HFFc6 (cell line): ENCODE results near the gene ACD. TPM values are rescaled to one million over a fixed set of nuclear protein-coding genes. Genes with fewer than 3 reads are reported as not detected.

Source experiments
- DNase-seq: peaks from one replicate; pipeline ENCODE4 v3.0.0-alpha.2; 2018
- H3K27ac Mint-ChIP-seq: 2 replicates; pipeline ENCODE4 v1.8.0; 2020; ENCODE audit warnings: mild to moderate bottlenecking, mixed read lengths
- H3K27me3 Mint-ChIP-seq: 2 replicates; pipeline ENCODE4 v1.8.0; 2021; ENCODE audit warnings: mild to moderate bottlenecking, moderate library complexity, mixed read lengths; ENCODE audit not compliant: insufficient read depth
- H3K36me3 Mint-ChIP-seq: 2 replicates; pipeline ENCODE4 v1.8.0; 2021; ENCODE audit warnings: low read depth, mixed read lengths
- H3K4me1 Mint-ChIP-seq: 2 replicates; pipeline ENCODE4 v1.8.0; 2020; ENCODE audit warnings: low read depth, mixed read lengths
- H3K4me3 Mint-ChIP-seq: 2 replicates; pipeline ENCODE4 v1.8.0; 2020; ENCODE audit warnings: mild to moderate bottlenecking, moderate library complexity, mixed read lengths
- H3K9me3 Mint-ChIP-seq: 2 replicates; pipeline ENCODE4 v1.8.0; 2020; ENCODE audit warnings: mild to moderate bottlenecking, mixed read lengths
- total RNA-seq, 6 experiments: library from RNA; stranded (reverse); fragmentation: NEBNext Ultra II Directional; extraction: Animal tissue kit (Norgen Biotek cat#: 25700); gene quantifications; 2 replicates in 1 of 6; 3 replicates in 5 of 6; pipeline ENCODE4 v1.2.3, GENCODE V29; 2021
- TF ChIP-seq, protein P1 (sequence below): fragments of 200-600 bp; sonication (generic); IDR thresholded peaks from 2 replicates; pipeline ENCODE4 v1.5.0; 2021; ENCODE audit warnings: antibody characterized with exemption, mild to moderate bottlenecking

Gene ACD
- total RNA-seq, 6 experiments from 2014 or later: 18.0 to 25.8 (median 23.9) TPM

DNA sequence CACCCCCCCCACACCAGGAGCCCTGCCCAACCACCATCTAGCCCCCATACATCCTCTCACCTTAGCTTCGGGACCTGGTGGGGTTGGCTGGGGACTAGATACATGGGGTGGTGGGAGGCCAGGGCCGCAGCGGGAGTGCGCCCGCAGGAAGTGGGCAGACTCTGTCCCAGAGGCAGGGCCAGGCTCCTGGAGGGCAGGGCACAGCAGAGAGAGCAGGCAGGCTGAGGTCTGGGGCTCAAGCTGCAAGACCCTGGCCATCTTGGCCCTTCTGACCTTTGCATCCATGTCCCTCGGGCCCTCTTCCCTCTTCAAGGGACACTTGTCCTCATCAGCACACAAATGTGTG, 3.8 kb upstream of the ACD start:
- TF ChIP-seq, protein P1, sequence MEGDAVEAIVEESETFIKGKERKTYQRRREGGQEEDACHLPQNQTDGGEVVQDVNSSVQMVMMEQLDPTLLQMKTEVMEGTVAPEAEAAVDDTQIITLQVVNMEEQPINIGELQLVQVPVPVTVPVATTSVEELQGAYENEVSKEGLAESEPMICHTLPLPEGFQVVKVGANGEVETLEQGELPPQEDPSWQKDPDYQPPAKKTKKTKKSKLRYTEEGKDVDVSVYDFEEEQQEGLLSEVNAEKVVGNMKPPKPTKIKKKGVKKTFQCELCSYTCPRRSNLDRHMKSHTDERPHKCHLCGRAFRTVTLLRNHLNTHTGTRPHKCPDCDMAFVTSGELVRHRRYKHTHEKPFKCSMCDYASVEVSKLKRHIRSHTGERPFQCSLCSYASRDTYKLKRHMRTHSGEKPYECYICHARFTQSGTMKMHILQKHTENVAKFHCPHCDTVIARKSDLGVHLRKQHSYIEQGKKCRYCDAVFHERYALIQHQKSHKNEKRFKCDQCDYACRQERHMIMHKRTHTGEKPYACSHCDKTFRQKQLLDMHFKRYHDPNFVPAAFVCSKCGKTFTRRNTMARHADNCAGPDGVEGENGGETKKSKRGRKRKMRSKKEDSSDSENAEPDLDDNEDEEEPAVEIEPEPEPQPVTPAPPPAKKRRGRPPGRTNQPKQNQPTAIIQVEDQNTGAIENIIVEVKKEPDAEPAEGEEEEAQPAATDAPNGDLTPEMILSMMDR: no peak
- Mint-ChIP-seq H3K4me1 (peaks cover 21% of the 10 kb centered on the region), H3K27me3 (peaks cover 6% of the 10 kb centered on the region; the same call in 1 of the 2 replicates), H3K4me3 (no peak overlapping the region), H3K27ac (no peak overlapping the region), H3K9me3 (no peaks in the 10 kb centered on the region), H3K36me3 (no peaks in the 10 kb centered on the region)
- DNase-seq: no peak

- DNase-seq: no peak
- peaks cover 23% of the 10 kb centered on the region for H3K4me1 Mint-ChIP-seq
- TF ChIP-seq, protein P1: peak; percentile 49
- H3K9me3 Mint-ChIP-seq: no peaks in the 10 kb centered on the region
- no peak overlapping the region for H3K4me3 Mint-ChIP-seq
- 0 out of 2 replicates have a peak, but pooled peaks cover 2% of the 10 kb centered on the region for H3K27me3 Mint-ChIP-seq
- H3K36me3 Mint-ChIP-seq: no peaks in the 10 kb centered on the region
- H3K27ac Mint-ChIP-seq: no peak overlapping the region
Measured at GRCh38 chr16:67663151-67663876, 3.3 kb upstream of the ACD start.

GRCh38 chr16:67662653-67663010, 2.6 kb upstream of the ACD start:
- TF ChIP-seq, protein P1: no peak
- Mint-ChIP-seq H3K4me3 (no peak overlapping the region), H3K27me3 (0 out of 2 replicates have a peak, but pooled peaks cover 2% of the 10 kb centered on the region), H3K4me1 (peaks cover 23% of the 10 kb centered on the region), H3K9me3 (no peaks in the 10 kb centered on the region), H3K36me3 (no peaks in the 10 kb centered on the region), H3K27ac (no peak overlapping the region)
- DNase-seq: no peak

GRCh38 chr16:67661886-67662652, 2.0 kb upstream of the ACD start:
- no peak for DNase-seq
- H3K9me3 Mint-ChIP-seq: no peaks in the 10 kb centered on the region
- H3K27me3 Mint-ChIP-seq: 0 out of 2 replicates have a peak, but pooled peaks cover 2% of the 10 kb centered on the region
- no peak overlapping the region for H3K27ac Mint-ChIP-seq
- no peak overlapping the region for H3K4me3 Mint-ChIP-seq
- TF ChIP-seq, protein P1: no peak
- peaks cover 19% of the 10 kb centered on the region for H3K4me1 Mint-ChIP-seq
- H3K36me3 Mint-ChIP-seq: no peaks in the 10 kb centered on the region

DNA sequence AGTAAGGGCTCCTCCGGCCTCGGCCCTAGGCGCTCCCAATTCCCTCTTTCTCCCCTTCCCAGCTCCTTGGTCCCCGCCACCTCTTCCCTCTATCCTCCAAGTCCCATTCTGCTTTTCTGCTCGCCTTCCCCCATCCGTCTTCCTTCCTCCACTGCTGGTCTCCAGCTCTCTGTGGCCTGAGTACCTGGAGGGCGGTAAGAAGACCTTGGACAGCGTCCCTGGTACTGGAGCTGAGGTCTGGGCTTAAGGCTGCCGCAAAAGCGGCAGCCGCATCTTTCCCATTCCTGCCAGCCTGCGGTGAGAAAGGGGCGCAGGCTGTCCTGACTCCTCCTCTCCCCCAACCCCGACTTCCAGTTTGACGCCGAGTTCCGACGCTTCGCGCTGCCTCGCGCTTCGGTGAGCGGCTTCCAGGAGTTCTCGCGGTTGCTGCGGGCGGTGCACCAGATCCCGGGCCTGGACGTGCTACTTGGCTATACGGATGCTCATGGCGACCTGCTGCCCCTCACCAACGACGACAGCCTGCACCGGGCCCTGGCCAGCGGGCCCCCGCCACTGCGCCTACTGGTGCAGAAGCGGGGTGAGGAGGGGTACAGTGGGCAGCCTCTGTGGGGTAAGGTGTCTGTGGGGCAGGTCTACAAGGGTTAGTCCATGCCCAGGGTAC, 1.2 kb upstream of the ACD start:
- DNase-seq: peak; percentile 53
- H3K4me1 Mint-ChIP-seq: peaks cover 17% of the 10 kb centered on the region
- peak overlapping the region; percentile 85 for H3K4me3 Mint-ChIP-seq
- no peaks in the 10 kb centered on the region for H3K9me3 Mint-ChIP-seq
- H3K36me3 Mint-ChIP-seq: no peaks in the 10 kb centered on the region
- TF ChIP-seq, protein P1: no peak
- H3K27ac Mint-ChIP-seq: peak overlapping the region; percentile 61; the same call in 1 of the 2 replicates
- 0 out of 2 replicates have a peak, but pooled peaks cover 2% of the 10 kb centered on the region for H3K27me3 Mint-ChIP-seq
